Measurements from ENCODE around the gene PLA2R1.

- TF ChIP-seq CTCF (conservative IDR thresholded peaks at IDR 0.05; ENCODE audit: low read depth, low read length), result no peak
- TF ChIP-seq CHD1 (IDR thresholded peaks at IDR 0.05; ENCODE audit: low read depth, low read length), result no peak
- no peak for TF ChIP-seq RAD21 (IDR thresholded peaks at IDR 0.05; ENCODE audit: low read length)
- no peak for TF ChIP-seq BHLHE40 (IDR thresholded peaks at IDR 0.05; ENCODE audit: low read depth, low read length)
- TF ChIP-seq RFX5 (IDR thresholded peaks at IDR 0.05; ENCODE audit: low read depth, low read length), result no peak
- TF ChIP-seq ELK1 (IDR thresholded peaks at IDR 0.05; ENCODE audit: borderline replicate concordance, low read depth, low read length), result no peak
These were observed 167.0 kb downstream of the PLA2R1 start for GRCh38 chr2:159895258-159896065.
